ENCODE results near the gene TUBB3. TPM values are rescaled to one million over a fixed set of nuclear protein-coding genes. Genes with fewer than 3 reads are reported as not detected.

TUBB3 gene
- total RNA-seq, 1 donor, result 95.9 TPM

GRCh38 chr16:89974870-89975269 lies 51.7 kb downstream of the TUBB3 start:
- H3K4me3 ChIP-seq (ENCODE audit: low read depth, low read length), result no peak overlapping the region
- TF ChIP-seq CTCF (IDR thresholded peaks at IDR 0.05; ENCODE audit: insufficient read depth, low read depth, low read length), result no peak
- no peak for DNase-seq (ENCODE audit: low read depth)

GRCh38 chr16:89981414-89981813 lies 58.3 kb downstream of the TUBB3 start:
- DNase-seq (ENCODE audit: low read depth), result no peak
- no peak for TF ChIP-seq CTCF (IDR thresholded peaks at IDR 0.05; ENCODE audit: insufficient read depth, low read depth, low read length)
- no peak overlapping the region for H3K4me3 ChIP-seq (ENCODE audit: low read depth, low read length)

GRCh38 chr16:89982318-89982717 lies 59.2 kb downstream of the TUBB3 start:
- DNase-seq (ENCODE audit: low read depth), result no peak
- H3K4me3 ChIP-seq (ENCODE audit: low read depth, low read length), result no peak overlapping the region
- no peak for TF ChIP-seq CTCF (IDR thresholded peaks at IDR 0.05; ENCODE audit: insufficient read depth, low read depth, low read length)

DNA sequence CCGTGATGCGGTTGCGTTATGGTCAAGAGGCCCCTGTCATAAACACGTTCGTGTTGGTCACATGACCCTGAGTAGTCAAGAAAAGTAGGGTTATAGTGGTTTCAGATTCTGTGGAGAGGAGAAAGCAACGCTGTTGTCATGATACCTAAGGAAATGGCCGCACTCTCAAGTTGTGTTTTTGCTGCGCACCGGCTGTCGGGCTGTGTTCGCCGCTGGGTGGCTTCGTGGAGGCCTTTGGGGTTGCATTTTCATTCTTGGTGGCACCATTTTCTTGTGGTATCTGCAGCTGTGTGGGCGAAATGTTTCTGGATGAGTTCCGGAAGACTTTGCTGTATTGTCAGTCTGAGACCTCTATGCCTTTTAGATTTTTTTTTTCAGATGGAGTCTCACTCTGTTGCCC lies 60.4 kb downstream of the TUBB3 start:
- no peak for DNase-seq (ENCODE audit: low read depth)
- no peak overlapping the region for H3K4me3 ChIP-seq (ENCODE audit: low read depth, low read length)
- no peak for TF ChIP-seq CTCF (IDR thresholded peaks at IDR 0.05; ENCODE audit: insufficient read depth, low read depth, low read length)

DNA sequence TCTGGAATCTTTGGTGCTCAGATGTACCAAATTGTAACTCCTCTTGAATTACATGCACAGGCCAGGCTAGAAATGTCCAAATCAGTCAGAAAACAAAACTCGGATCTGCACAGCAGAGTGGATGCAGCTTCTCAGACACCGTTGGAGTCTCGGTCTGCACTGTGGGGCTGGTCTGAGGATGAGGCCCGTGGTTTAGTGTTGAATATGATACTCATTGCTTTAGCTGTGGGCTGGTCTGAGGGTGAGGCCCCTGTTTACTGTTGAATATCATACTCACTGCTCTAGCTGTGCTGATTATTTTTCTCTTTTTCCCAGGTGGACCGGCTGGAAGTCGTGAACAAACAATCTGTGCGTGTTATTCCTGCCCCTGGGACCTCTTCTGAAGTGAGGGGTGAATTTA lies 61.1 kb downstream of the TUBB3 start:
- H3K4me3 ChIP-seq (ENCODE audit: low read depth, low read length), result no peak overlapping the region
- no peak for TF ChIP-seq CTCF (IDR thresholded peaks at IDR 0.05; ENCODE audit: insufficient read depth, low read depth, low read length)
- no peak for DNase-seq (ENCODE audit: low read depth)

GRCh38 chr16:89985219-89985618 lies 62.1 kb downstream of the TUBB3 start:
- no peak for DNase-seq (ENCODE audit: low read depth)
- TF ChIP-seq CTCF (IDR thresholded peaks at IDR 0.05; ENCODE audit: insufficient read depth, low read depth, low read length), result no peak

More at GRCh38 chr16:89985219-89985618, 62.1 kb downstream of the TUBB3 start:
- no peak overlapping the region for H3K4me3 ChIP-seq (ENCODE audit: low read depth, low read length)

Other genes with a start within 250 kb of the TUBB3 start
- gene CDK10, start 236.7 kb upstream of the TUBB3 start, total RNA-seq, result 35.8 and 51.0 TPM in 2 replicates
- gene SPATA2L, start 221.6 kb upstream of the TUBB3 start, total RNA-seq, result 9.5 and 12.6 TPM in 2 replicates
- 9.9 and 11.0 TPM in 2 replicates for gene VPS9D1, start 202.4 kb upstream of the TUBB3 start, total RNA-seq
- gene ZNF276, start 201.8 kb upstream of the TUBB3 start, total RNA-seq, result 11.0 and 15.1 TPM in 2 replicates
- 21.9 and 22.0 TPM in 2 replicates for gene FANCA, start 106.7 kb upstream of the TUBB3 start, total RNA-seq
- gene SPIRE2, start 94.9 kb upstream of the TUBB3 start, total RNA-seq, result 3.5 and 3.9 TPM in 2 replicates
- gene TCF25, start 49.8 kb upstream of the TUBB3 start, total RNA-seq, result 188 and 270 TPM in 2 replicates
- 3.9 and 6.1 TPM in 2 replicates for gene MC1R, start 4.5 kb upstream of the TUBB3 start, total RNA-seq
- gene DEF8, start 25.4 kb downstream of the TUBB3 start, total RNA-seq, result 53.1 and 79.9 TPM in 2 replicates
- 0.64 and 0.86 TPM in 2 replicates for gene DBNDD1, start 96.1 kb downstream of the TUBB3 start, total RNA-seq
- not detected in 2 replicates for gene PRDM7, start 154.0 kb downstream of the TUBB3 start, total RNA-seq

Measured in fibroblast of villous mesenchyme (primary cell).